GM13976 (cell line): ENCODE measurements around the gene STK11IP.

Source experiments
- DNase-seq: peaks from one replicate; pipeline ENCODE4 v3.0.0; 2012; ENCODE audit warnings: low spot score
- CTCF ChIP-seq: IDR thresholded peaks from 2 replicates; pipeline ENCODE4 v1.5.1; 2012; ENCODE audit warnings: borderline replicate concordance, mild to moderate bottlenecking; ENCODE audit not compliant: insufficient read depth; ENCODE audit errors: extremely low read depth, missing control alignments, control extremely low read depth
- in situ Hi-C: fragments of 300-500 bp; cut with MboI; formaldehyde crosslinking; loops from one replicate; pipeline ENCODE4 v1.12.0; 2022; ENCODE audit warnings: low sequenced_read_pairs, mixed read lengths, inconsistent platforms; ENCODE audit not compliant: unreplicated experiment

Gene STK11IP

GRCh38 chr2:219575566-219576504, 21.8 kb upstream of the STK11IP start:
- in situ Hi-C loops = no loop called here
- no peak for TF ChIP-seq CTCF
- DNase-seq = no peak

- in situ Hi-C loops = no loop called here
- no peak for TF ChIP-seq CTCF
- no peak for DNase-seq
Observed at GRCh38 chr2:219576505-219577388, 20.9 kb upstream of the STK11IP start.

- no peak for DNase-seq
- TF ChIP-seq CTCF = no peak
- in situ Hi-C loops = no loop called here
Observed at GRCh38 chr2:219578811-219579613, 18.6 kb upstream of the STK11IP start.

GRCh38 chr2:219581346-219581745, 16.3 kb upstream of the STK11IP start:
- DNase-seq = no peak
- no peak for TF ChIP-seq CTCF
- in situ Hi-C loops = no loop called here

- in situ Hi-C loops = no loop called here
- no peak for DNase-seq
- TF ChIP-seq CTCF = no peak
Observed at GRCh38 chr2:219591091-219591490, 6.6 kb upstream of the STK11IP start.

- DNase-seq = no peak
- no peak for TF ChIP-seq CTCF
Observed at GRCh38 chr2:219592736-219593135, 4.9 kb upstream of the STK11IP start.

More at GRCh38 chr2:219592736-219593135, 4.9 kb upstream of the STK11IP start:
- in situ Hi-C loops = no loop called here
